IPS-20b (cell line): ENCODE measurements around the gene RAD51AP1.
"Not testable (repeated sequence)": the region's sequence is repeated elsewhere in the genome, so short reads cannot be mapped to it uniquely, and the experiment has no call there.

Experiments
- H3K27ac ChIP-seq: one replicate; pipeline ENCODE4 v1.5.1; 2013; ENCODE audit warnings: low read length
- H3K27me3 ChIP-seq: 2 replicates; pipeline ENCODE4 v1.6.1; 2013; ENCODE audit warnings: mild to moderate bottlenecking, low read length, inconsistent platforms; ENCODE audit not compliant: insufficient read depth
- H3K36me3 ChIP-seq: 2 replicates; pipeline ENCODE4 v1.6.1; 2013; ENCODE audit warnings: low read depth, mild to moderate bottlenecking, inconsistent platforms, low read length, moderate library complexity; ENCODE audit not compliant: insufficient read depth
- H3K4me1 ChIP-seq: 2 replicates; pipeline ENCODE4 v1.6.1; 2013; ENCODE audit warnings: mild to moderate bottlenecking, control low read depth, inconsistent platforms, low read length, moderate library complexity; ENCODE audit not compliant: insufficient read depth
- H3K4me3 ChIP-seq: 2 replicates; pipeline ENCODE4 v1.5.1; 2013; ENCODE audit warnings: mild to moderate bottlenecking, low read length, inconsistent platforms
- H3K9ac ChIP-seq: 2 replicates; pipeline ENCODE4 v1.6.1; 2013; ENCODE audit warnings: low read depth, mild to moderate bottlenecking, inconsistent platforms, low read length, moderate library complexity
- H3K9me3 ChIP-seq: 2 replicates; pipeline ENCODE4 v1.6.1; 2013; ENCODE audit warnings: mild to moderate bottlenecking, low read depth, low read length, inconsistent platforms; ENCODE audit not compliant: insufficient read depth

RAD51AP1 gene

GRCh38 chr12:4538207-4539160 lies at the start of gene RAD51AP1:
TSS of gene RAD51AP1 (plus strand) at chr12:4538890. CDS start at chr12:4538940, 50 bp downstream.
- peaks cover 37% of the 10 kb centered on the region for H3K36me3 ChIP-seq
- H3K27ac ChIP-seq: peak within 1 kb of the TSS; percentile 81
- H3K9me3 ChIP-seq: no peaks in the 10 kb centered on the region
- peak within 1 kb of the TSS; percentile 98 for H3K9ac ChIP-seq
- peak within 1 kb of the TSS; percentile 98 for H3K4me3 ChIP-seq
- peaks cover 7% of the 10 kb centered on the region; the same call in 1 of the 2 replicates for H3K4me1 ChIP-seq
- H3K27me3 ChIP-seq: no peaks in the 10 kb centered on the region

- Histone ChIP-seq H3K9me3 (no peaks in the 10 kb centered on the region), H3K36me3 (peaks cover 22% of the 10 kb centered on the region), H3K27me3 (no peaks in the 10 kb centered on the region), H3K27ac (no peak overlapping the region), H3K4me1 (peaks cover 13% of the 10 kb centered on the region; the same call in 1 of the 2 replicates), H3K9ac (no peak overlapping the region), H3K4me3 (no peak overlapping the region)
Measured at GRCh38 chr12:4489556-4489955, 49.1 kb upstream of the RAD51AP1 start.

- H3K4me1 ChIP-seq: peaks cover 9% of the 10 kb centered on the region; the same call in 1 of the 2 replicates
- H3K9me3 ChIP-seq: no peaks in the 10 kb centered on the region
- H3K9ac ChIP-seq: no peak overlapping the region
- H3K36me3 ChIP-seq: peaks cover 28% of the 10 kb centered on the region
- no peaks in the 10 kb centered on the region for H3K27me3 ChIP-seq
- H3K4me3 ChIP-seq: no peak overlapping the region
- H3K27ac ChIP-seq: no peak overlapping the region
Measured at GRCh38 chr12:4490973-4491372, 47.7 kb upstream of the RAD51AP1 start.

- Histone ChIP-seq H3K27ac (no peak overlapping the region), H3K9ac (no peak overlapping the region), H3K9me3 (peaks cover 6% of the 10 kb centered on the region; the same call in 1 of the 2 replicates), H3K27me3 (no peaks in the 10 kb centered on the region), H3K36me3 (peaks cover 50% of the 10 kb centered on the region), H3K4me1 (no peaks in the 10 kb centered on the region), H3K4me3 (no peak overlapping the region)
Measured at GRCh38 chr12:4496145-4496838, 42.4 kb upstream of the RAD51AP1 start.

GRCh38 chr12:4499186-4499585 lies 39.5 kb upstream of the RAD51AP1 start:
- H3K9ac ChIP-seq: no peak overlapping the region

GRCh38 chr12:4505376-4505986 lies 33.2 kb upstream of the RAD51AP1 start:
- no peak overlapping the region for H3K4me3 ChIP-seq
- no peaks in the 10 kb centered on the region for H3K27me3 ChIP-seq
- H3K9me3 ChIP-seq: no peaks in the 10 kb centered on the region
- H3K9ac ChIP-seq: no peak overlapping the region
- no peak overlapping the region for H3K27ac ChIP-seq
- H3K4me1 ChIP-seq: no peaks in the 10 kb centered on the region
- peaks cover 14% of the 10 kb centered on the region for H3K36me3 ChIP-seq

More at GRCh38 chr12:4499186-4499585, 39.5 kb upstream of the RAD51AP1 start:
- Histone ChIP-seq H3K9me3 (peaks cover 6% of the 10 kb centered on the region; the same call in 1 of the 2 replicates), H3K36me3 (peaks cover 59% of the 10 kb centered on the region), H3K27ac (no peak overlapping the region), H3K4me1 (no peaks in the 10 kb centered on the region), H3K27me3 (no peaks in the 10 kb centered on the region), H3K4me3 (no peak overlapping the region)

- no peaks in the 10 kb centered on the region for H3K9me3 ChIP-seq
- no peak overlapping the region for H3K27ac ChIP-seq
- no peaks in the 10 kb centered on the region for H3K4me1 ChIP-seq
- no peak overlapping the region for H3K4me3 ChIP-seq
- H3K27me3 ChIP-seq: no peaks in the 10 kb centered on the region
- H3K36me3 ChIP-seq: peaks cover 14% of the 10 kb centered on the region
- H3K9ac ChIP-seq: no peak overlapping the region
Measured at GRCh38 chr12:4506430-4506829, 32.3 kb upstream of the RAD51AP1 start.

GRCh38 chr12:4506870-4507269 lies 31.8 kb upstream of the RAD51AP1 start:
- no peaks in the 10 kb centered on the region for H3K9me3 ChIP-seq
- no peak overlapping the region for H3K9ac ChIP-seq
- no peak overlapping the region for H3K27ac ChIP-seq
- no peaks in the 10 kb centered on the region for H3K4me1 ChIP-seq
- no peak overlapping the region for H3K4me3 ChIP-seq
- H3K27me3 ChIP-seq: no peaks in the 10 kb centered on the region
- peaks cover 14% of the 10 kb centered on the region for H3K36me3 ChIP-seq

- H3K27ac ChIP-seq, H3K9me3 ChIP-seq, H3K4me3 ChIP-seq, H3K27me3 ChIP-seq, H3K9ac ChIP-seq, H3K4me1 ChIP-seq: not testable (repeated sequence)
- H3K36me3 ChIP-seq: peaks cover 12% of the 10 kb centered on the region
Measured at GRCh38 chr12:4508503-4508902, 30.2 kb upstream of the RAD51AP1 start.

GRCh38 chr12:4509269-4509668 lies 29.4 kb upstream of the RAD51AP1 start:
- H3K27me3 ChIP-seq: not testable (repeated sequence)

GRCh38 chr12:4518106-4518728 lies 20.5 kb upstream of the RAD51AP1 start:
- no peak overlapping the region for H3K27ac ChIP-seq

More at GRCh38 chr12:4509269-4509668, 29.4 kb upstream of the RAD51AP1 start:
- H3K27ac ChIP-seq, H3K4me3 ChIP-seq, H3K9me3 ChIP-seq, H3K36me3 ChIP-seq, H3K4me1 ChIP-seq, H3K9ac ChIP-seq: not testable (repeated sequence)

More at GRCh38 chr12:4518106-4518728, 20.5 kb upstream of the RAD51AP1 start:
- Histone ChIP-seq H3K27me3 (no peaks in the 10 kb centered on the region), H3K9ac (no peak overlapping the region), H3K4me1 (no peaks in the 10 kb centered on the region), H3K4me3 (no peak overlapping the region), H3K36me3 (peaks cover 24% of the 10 kb centered on the region), H3K9me3 (no peaks in the 10 kb centered on the region)
